ENCODE data around the gene WDR27. TPM values are rescaled to one million over a fixed set of nuclear protein-coding genes. Genes with fewer than 3 reads are reported as not detected.

The WDR27 gene
- total RNA-seq, 1 donor from 2014 or later: 8.6 TPM

DNA sequence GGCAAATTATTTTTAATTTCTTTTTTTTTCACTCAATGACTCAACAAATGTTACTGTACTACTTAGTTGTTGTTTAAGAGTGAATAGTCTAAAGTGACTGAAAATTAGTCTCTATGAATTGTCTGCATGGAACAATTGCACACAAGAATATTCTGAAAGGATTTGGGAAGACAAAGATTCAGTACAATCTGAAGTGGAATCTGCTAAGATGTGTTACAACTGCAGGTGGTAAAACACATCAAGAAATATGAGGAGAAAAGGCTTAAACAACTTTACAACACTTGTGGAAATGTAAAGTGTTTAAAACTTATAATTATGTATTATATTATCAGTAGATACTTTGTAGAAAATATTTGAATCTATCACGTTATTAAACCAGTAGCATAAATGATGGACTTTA is 193.4 kb downstream of the WDR27 start:
- no peak for DNase-seq
- intact Hi-C loops (cut with micrococcal nuclease): no loop called here
- no peak for ATAC-seq

GRCh38 chr6:169503422-169504152 is 198.2 kb downstream of the WDR27 start:
- no peak for DNase-seq
- intact Hi-C loops (cut with micrococcal nuclease): no loop called here

DNA sequence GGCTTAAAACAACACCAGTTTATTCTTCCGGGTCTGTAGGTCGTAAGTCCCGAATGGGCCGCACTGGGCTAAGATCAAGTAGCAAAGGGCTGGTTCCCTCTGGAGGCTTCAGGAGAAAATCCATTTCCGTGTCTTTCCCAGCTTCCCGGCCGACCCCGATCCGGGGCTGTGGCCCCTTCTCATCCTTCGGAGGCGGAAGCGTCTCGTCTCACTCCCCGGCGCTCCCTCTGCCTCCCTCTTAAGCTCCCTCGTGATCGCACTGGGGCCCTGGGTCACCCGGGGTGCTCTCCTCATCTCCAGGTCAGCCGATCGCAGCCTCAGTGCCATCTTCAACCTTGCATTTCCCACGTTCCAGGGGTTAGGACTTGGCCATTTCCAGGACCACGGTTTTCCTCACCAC is 199.4 kb downstream of the WDR27 start:
- intact Hi-C loops (cut with micrococcal nuclease): no loop called here
- DNase-seq (no peak), ATAC-seq (no peak)

More at GRCh38 chr6:169503422-169504152, 198.2 kb downstream of the WDR27 start:
- no peak for ATAC-seq

GRCh38 chr6:169501777-169502313 is 200.0 kb downstream of the WDR27 start:
- ATAC-seq (no peak), DNase-seq (no peak)
- intact Hi-C loops (cut with micrococcal nuclease): no loop called here

GRCh38 chr6:169501128-169501527 is 200.7 kb downstream of the WDR27 start:
- intact Hi-C loops (cut with micrococcal nuclease): no loop called here
- DNase-seq (no peak), ATAC-seq (no peak)

- intact Hi-C loops (cut with micrococcal nuclease): no loop called here
- DNase-seq: no peak
- ATAC-seq: no peak
Observed at GRCh38 chr6:169500688-169501087, 201.1 kb downstream of the WDR27 start.

DNA sequence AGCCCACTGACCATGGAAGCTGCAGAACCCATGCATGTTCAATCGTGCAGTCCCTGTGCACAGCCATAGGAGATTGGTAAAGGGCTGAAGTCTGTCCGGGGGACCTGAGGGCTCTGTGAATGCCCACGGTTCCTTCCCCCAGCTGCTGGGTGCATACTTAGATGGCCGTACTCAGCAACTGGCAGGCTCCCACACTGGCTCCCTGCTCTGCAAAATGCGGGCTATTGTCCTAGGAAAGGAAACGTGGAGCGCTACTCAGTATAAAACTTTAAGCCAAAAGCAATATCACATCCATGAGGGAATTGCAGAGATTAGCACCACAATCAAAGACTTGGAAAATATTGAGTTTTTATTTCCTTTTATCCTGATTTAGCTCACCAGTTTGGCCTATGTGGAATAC is 202.0 kb downstream of the WDR27 start:
- DNase-seq: peak; percentile 29
- intact Hi-C loops (cut with micrococcal nuclease): no loop called here
- ATAC-seq: peak; percentile 34

- intact Hi-C loops (cut with micrococcal nuclease): no loop called here
- ATAC-seq (no peak), DNase-seq (no peak)
Observed at GRCh38 chr6:169498916-169499513, 202.8 kb downstream of the WDR27 start.

DNA sequence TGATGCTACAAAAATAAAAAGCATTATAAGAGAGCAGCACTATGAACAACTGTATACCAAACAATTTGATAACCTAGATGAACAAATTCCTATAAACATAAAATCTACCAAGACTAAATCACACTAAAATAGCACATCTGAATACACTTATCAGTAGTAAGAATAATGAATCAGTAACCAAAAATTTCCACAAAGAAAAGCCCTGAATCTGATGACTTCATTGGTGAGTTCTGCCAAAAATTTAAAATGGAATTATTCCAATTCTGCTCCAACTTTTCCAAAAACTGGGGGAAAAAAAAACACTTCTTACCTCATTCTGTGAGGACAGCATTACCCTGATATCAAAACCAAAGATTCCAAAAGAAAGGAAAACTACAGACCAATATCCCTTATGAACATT is 206.2 kb downstream of the WDR27 start:
- ATAC-seq: no peak
- intact Hi-C loops (cut with micrococcal nuclease): no loop called here
- DNase-seq: no peak

DNA sequence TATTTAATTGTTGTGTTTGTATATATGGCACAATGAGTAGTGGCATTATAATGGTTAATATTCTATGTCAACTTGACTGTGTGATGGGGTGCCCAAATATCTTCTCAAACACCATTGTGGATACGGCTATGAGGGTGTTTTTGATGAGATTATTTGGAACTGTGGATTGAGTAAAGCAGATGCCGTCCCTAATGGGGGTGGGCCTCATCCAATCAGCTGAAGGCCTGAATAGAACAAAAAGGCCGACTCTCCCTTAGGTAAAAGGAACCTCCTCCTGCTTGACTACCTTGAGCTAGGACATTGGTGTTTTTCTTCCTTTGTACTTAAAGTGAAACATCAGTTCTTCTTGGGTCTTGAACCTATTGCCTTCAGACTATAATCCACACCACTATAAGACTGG is 207.8 kb downstream of the WDR27 start:
- intact Hi-C loops (cut with micrococcal nuclease): no loop called here
- DNase-seq: no peak
- no peak for ATAC-seq

- no peak for DNase-seq
- intact Hi-C loops (cut with micrococcal nuclease): no loop called here
- no peak for ATAC-seq
Observed at GRCh38 chr6:169491482-169491881, 210.3 kb downstream of the WDR27 start.

DNA sequence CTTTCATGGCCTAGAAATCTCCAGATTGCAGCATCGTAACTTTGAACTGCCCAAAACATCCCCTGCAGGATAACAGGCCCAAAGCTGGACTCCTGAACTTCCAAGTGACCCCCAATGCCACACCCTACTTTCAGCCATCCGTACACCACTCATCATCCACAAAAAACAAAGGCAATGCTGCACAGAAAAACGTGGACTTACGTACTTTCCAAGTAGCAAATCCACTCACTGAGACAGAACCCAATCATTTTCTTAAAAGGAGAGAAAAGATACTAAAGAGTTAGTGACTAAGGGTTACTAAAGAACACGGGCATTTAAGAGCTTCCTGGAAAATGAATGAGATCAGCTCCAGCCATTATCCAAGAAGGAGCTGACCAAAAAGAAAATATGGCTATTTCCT is 211.0 kb downstream of the WDR27 start:
- DNase-seq: no peak
- ATAC-seq: no peak
- intact Hi-C loops (cut with micrococcal nuclease): no loop called here

- ATAC-seq (peak; percentile 64), DNase-seq (no peak)
- intact Hi-C loops (cut with micrococcal nuclease): no loop called here
Observed at GRCh38 chr6:169490246-169490641, 211.6 kb downstream of the WDR27 start.

DNA sequence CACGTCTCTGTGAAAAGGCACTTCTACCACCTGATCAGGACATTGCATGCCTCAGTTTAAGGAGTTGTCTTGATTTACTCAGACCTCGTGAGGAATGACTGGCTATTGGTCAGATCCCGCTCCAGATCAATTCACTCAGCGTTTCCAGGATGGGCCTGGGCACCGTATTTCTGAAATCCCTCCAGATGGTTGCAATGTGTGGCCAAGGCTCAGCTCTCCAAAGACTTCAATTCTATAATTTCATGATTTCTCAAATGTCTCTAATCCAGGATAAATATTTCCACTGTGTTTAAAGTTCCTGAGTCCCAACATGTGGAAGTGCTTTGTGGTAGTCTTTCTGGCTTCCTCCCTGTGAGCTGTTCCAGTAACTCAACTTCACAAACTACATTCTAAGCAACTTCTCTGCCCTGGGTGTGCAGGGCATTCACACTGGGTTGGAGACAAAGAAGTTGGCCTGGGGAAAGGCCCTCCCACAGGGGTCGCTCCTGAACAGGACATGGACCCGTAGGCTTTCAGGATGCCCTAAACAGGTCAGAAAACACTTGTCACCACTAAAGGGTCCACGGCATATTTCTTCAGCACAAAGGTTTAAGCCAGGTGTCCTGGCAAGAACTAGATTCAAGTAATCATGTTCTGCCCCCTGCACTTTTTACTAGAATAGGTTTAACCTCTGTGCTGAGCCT is 212.1 kb downstream of the WDR27 start:
- DNase-seq (no peak), ATAC-seq (no peak)
- intact Hi-C loops (cut with micrococcal nuclease): no loop called here

DNA sequence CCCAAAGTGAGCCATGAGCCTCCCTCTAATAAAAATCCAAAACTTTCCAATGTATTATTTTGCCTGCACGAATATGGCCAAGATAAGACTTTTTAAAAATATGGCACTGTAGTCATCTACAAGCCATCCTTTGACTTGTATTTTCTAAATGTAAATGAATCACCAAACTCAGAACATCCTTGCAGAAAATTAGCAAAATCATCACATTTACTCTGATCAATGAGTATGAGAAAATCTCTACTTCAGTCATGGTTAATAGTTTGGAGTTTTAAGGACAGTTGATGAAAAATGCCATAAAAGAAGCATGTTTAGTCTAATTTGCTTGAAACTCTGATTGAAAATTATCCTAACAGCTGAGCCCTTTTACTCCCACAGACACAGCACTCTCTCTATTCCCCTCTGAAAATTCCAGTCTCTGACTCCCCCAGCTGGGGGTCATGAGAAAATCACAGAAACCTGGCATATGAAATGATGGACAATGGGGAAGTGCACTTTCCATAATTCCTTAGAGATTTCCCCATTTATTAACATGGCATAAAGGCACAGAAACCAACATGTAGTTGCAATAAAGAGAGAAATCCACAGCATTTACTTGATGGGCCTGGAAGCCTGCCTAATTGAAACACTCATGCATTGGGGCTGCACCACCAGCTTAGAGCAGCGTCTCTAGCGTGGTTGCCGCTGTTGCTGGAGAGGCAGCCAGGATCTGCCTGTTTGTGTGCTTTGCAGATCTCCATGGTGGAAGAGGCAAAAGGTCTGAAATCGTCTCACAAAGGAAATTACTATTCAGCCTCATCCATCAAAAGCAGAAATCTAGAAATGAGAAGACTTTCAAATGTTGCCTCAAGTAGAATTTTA is 214.0 kb downstream of the WDR27 start:
- no peak for DNase-seq
- ATAC-seq: no peak
- intact Hi-C loops (cut with micrococcal nuclease): no loop called here

DNA sequence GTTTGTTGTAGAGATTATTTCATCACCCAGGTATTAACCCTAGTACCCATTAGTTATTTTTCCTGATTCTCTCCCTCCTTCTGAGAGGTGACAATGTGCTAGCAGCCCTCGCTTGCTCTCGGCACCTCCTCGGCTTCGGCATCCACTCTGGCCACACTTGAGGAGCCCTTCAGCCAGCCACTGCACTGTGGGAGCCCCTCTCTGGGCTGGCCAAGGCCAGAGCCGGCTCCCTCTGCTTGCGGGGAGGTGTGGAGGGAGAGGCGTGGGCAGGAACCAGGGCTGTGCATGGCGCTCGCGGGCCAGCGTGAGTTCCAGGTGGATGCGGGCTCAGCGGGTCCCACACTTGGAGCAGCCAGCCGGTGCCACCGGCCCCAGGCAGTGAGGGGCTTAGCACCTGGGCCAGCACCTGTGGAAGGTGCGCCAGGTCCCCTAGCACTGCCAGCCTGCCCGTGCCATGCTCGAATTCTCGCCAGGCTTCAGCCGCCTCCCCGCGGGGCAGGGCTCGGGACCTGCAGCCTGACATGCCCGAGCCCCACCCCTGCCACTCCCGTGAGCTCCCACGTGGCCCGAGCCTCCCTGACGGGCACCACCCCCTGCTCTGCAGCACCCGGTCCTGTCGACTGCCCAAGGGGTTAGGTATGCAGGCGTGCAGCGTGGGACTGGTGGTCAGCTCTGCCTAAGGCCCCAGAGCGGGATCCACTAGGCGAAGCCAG is 221.9 kb downstream of the WDR27 start:
- no peak for DNase-seq
- intact Hi-C loops (cut with micrococcal nuclease): no loop called here

GRCh38 chr6:169474362-169474761 is 227.5 kb downstream of the WDR27 start:
- DNase-seq (no peak), ATAC-seq (no peak)

More for the DNA sequence above, 221.9 kb downstream of the WDR27 start:
- ATAC-seq: no peak

GRCh38 chr6:169473663-169474062 is 228.2 kb downstream of the WDR27 start:
- no peak for ATAC-seq
- no peak for DNase-seq
- intact Hi-C loops (cut with micrococcal nuclease): no loop called here

More at GRCh38 chr6:169474362-169474761, 227.5 kb downstream of the WDR27 start:
- intact Hi-C loops (cut with micrococcal nuclease): no loop called here

Data from left ventricle myocardium superior (tissue), 1 donor.